HL-60 (cell line): ENCODE data around the gene CSTF1.

Source experiments
- DNase-seq, 2 experiments: peaks; one replicate each; pipeline ENCODE4 v3.0.0-alpha.2; 2010 to 2020; ENCODE audit warnings: low read depth in 1 of 2, low spot score in 1 of 2
- H3K27ac ChIP-seq: fragments of 250-450 bp; sonication (Bioruptor Pico); replicated peaks from 2 replicates; pipeline ENCODE4 v1.5.1; 2020; ENCODE audit warnings: mild to moderate bottlenecking, moderate library complexity
- H3K27me3 ChIP-seq: fragments of 250-450 bp; sonication (Bioruptor Pico); 2 replicates; pipeline ENCODE4 v1.5.1; 2021; ENCODE audit warnings: mild to moderate bottlenecking, moderate library complexity; ENCODE audit not compliant: insufficient read depth, poor library complexity, severe bottlenecking
- H3K4me3 ChIP-seq: replicated peaks from 2 replicates; pipeline ENCODE4 v1.5.1; 2011; ENCODE audit warnings: mild to moderate bottlenecking, control low read depth, low read length; ENCODE audit not compliant: insufficient read depth
- GABPA ChIP-seq: IDR thresholded peaks from 2 replicates; pipeline ENCODE4 v1.6.1; 2012; ENCODE audit warnings: low read depth
- POLR2AphosphoS5 ChIP-seq: IDR thresholded peaks from 2 replicates; pipeline ENCODE4 v1.6.1; 2012; ENCODE audit warnings: low read depth
- REST ChIP-seq: IDR thresholded peaks from 2 replicates; pipeline ENCODE4 v1.6.1; 2012; ENCODE audit warnings: low read depth; ENCODE audit not compliant: insufficient replicate concordance
- SPI1 ChIP-seq: IDR thresholded peaks from 2 replicates; pipeline ENCODE4 v1.6.1; 2012; ENCODE audit warnings: low read depth, mild to moderate bottlenecking, borderline replicate concordance
- TF ChIP-seq, protein P1 (sequence below): IDR thresholded peaks from one replicate; pipeline ENCODE4 v1.5.1; 2011; ENCODE audit warnings: low read length, control low read depth, inconsistent platforms; ENCODE audit not compliant: insufficient read depth

The CSTF1 gene

DNA sequence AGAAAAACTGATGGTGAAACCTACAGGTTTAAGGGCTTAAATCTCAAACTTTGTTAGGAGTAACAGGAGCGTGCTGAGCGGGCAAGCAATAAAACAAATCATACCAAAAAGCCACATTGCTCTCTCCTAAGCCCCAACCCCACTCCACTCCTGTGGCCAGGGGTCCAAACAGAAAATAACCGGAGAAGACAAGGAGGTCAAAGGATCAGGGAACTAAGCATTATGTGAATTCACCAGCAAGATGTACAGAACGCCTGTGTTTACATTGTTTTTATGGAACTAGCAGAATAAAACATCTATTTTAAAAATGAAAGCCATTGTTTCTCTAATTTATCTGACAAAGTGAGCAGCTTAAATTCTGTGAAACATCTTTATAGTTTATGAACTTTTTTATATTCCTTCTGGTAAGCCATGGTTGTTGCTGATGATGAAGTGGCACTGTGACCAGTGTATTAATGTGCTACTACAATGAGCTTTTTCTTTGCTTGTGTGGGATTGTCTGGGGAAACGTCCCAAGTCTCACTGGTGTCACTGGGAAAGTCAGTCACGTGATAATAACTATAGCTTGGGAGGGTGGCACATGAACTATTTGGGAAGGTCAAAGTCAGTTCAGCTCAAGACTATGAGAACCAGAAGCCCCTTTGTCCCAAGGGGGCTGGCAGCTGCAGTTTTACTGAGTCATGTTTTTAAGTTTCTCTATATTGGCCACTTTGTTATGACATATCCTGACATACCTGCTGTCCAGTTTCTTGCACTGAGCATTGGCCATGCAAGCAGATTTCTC is 23.9 kb upstream of the CSTF1 start:
- no peak for DNase-seq
- Histone ChIP-seq H3K27me3 (no peaks in the 10 kb centered on the region), H3K4me3 (no peak overlapping the region), H3K27ac (no peak overlapping the region)
- TF ChIP-seq POLR2AphosphoS5 (peak; percentile 13; the same call in 1 of the 2 replicates), GABPA (no peak)

DNA sequence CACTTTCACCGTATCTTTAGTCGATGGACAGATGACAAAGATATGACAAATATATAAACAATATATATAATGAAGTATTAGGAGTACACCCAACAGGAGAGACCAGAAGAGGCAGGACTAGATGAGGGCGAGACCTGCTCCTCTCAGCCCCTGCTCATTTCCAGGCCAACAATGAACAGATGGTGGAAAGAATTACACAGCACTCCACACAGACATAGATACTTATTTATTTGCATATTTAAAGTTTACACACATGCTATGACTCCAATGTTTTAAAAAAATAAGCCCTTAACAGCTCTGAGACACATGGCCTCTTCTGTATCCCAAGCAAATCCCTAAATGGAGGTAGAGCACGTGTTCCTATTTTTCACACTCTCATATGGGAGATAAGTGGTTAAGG is 23.3 kb upstream of the CSTF1 start:
- TF ChIP-seq, protein P1, sequence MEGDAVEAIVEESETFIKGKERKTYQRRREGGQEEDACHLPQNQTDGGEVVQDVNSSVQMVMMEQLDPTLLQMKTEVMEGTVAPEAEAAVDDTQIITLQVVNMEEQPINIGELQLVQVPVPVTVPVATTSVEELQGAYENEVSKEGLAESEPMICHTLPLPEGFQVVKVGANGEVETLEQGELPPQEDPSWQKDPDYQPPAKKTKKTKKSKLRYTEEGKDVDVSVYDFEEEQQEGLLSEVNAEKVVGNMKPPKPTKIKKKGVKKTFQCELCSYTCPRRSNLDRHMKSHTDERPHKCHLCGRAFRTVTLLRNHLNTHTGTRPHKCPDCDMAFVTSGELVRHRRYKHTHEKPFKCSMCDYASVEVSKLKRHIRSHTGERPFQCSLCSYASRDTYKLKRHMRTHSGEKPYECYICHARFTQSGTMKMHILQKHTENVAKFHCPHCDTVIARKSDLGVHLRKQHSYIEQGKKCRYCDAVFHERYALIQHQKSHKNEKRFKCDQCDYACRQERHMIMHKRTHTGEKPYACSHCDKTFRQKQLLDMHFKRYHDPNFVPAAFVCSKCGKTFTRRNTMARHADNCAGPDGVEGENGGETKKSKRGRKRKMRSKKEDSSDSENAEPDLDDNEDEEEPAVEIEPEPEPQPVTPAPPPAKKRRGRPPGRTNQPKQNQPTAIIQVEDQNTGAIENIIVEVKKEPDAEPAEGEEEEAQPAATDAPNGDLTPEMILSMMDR = no peak
- TF ChIP-seq REST (no peak), SPI1 (no peak), GABPA (no peak), POLR2AphosphoS5 (no peak)
- no peak overlapping the region for H3K27ac ChIP-seq
- no peak for DNase-seq

DNA sequence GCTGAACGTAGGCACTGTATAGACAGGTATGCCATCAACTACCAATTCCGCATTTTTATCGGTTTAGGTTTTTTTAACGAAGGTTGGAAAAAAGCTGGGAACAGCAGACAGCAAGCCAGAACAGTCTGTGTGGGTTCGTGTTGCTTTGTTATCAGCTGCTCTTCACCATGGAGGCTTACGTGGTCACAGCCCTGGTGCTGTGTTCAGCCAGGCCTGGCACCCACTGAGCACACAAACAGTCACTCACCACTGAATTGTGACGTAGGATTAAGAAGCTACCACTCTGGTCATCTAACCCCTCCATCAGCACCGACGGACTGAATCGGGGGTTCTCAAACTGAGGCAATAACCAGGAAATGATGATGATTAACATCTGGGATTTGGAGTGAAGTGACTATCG is 20.5 kb upstream of the CSTF1 start:
- no peaks in the 10 kb centered on the region for H3K27me3 ChIP-seq
- no peak overlapping the region for H3K4me3 ChIP-seq
- no peak overlapping the region for H3K27ac ChIP-seq
- no peak for DNase-seq
- TF ChIP-seq POLR2AphosphoS5 (no peak), REST (no peak), GABPA (no peak), SPI1 (no peak)
- TF ChIP-seq, protein P1 = no peak

More for the DNA sequence above, 23.3 kb upstream of the CSTF1 start:
- no peaks in the 10 kb centered on the region for H3K27me3 ChIP-seq
- H3K4me3 ChIP-seq = no peak overlapping the region

- TF ChIP-seq, protein P1 = no peak
- TF ChIP-seq SPI1 (no peak), GABPA (no peak), REST (no peak), POLR2AphosphoS5 (no peak)
- Histone ChIP-seq H3K27me3 (no peaks in the 10 kb centered on the region), H3K4me3 (no peak overlapping the region), H3K27ac (peak overlapping the region; percentile 61)
- no peak for DNase-seq
Measured at GRCh38 chr20:56372850-56373249, 19.6 kb upstream of the CSTF1 start.
